Endodermal cell (in vitro differentiated cells): ENCODE results near the gene RNF32. TPM values are rescaled to one million over a fixed set of nuclear protein-coding genes. Genes with fewer than 3 reads are reported as not detected.
"Not testable (repeated sequence)": the region's sequence is repeated elsewhere in the genome, so short reads cannot be mapped to it uniquely, and the experiment has no call there.

ENCODE experiments used
- DNase-seq: peaks from one replicate; pipeline ENCODE4 v3.0.0-alpha.2; 2017
- H3K27ac ChIP-seq: 2 replicates; pipeline ENCODE4 v1.5.1; 2013; ENCODE audit warnings: mild to moderate bottlenecking, low read depth, low read length, moderate library complexity
- H3K27me3 ChIP-seq: 2 replicates; pipeline ENCODE4 v1.6.1; 2013; ENCODE audit warnings: mild to moderate bottlenecking, low read length, moderate library complexity; ENCODE audit not compliant: insufficient read depth, control insufficient read depth, poor library complexity, severe bottlenecking
- H3K36me3 ChIP-seq: 2 replicates; pipeline ENCODE4 v1.7.0; 2013; ENCODE audit warnings: mild to moderate bottlenecking, low read length, moderate library complexity; ENCODE audit not compliant: control insufficient read depth, insufficient read depth
- H3K4me1 ChIP-seq: one replicate; pipeline ENCODE4 v1.7.0; 2013; ENCODE audit warnings: low read length; ENCODE audit not compliant: control insufficient read depth, insufficient read depth
- H3K4me3 ChIP-seq: 2 replicates; pipeline ENCODE4 v1.5.1; 2013; ENCODE audit warnings: mild to moderate bottlenecking, low read length, moderate library complexity
- H3K9ac ChIP-seq: 2 replicates; pipeline ENCODE4 v1.6.1; 2013; ENCODE audit warnings: mild to moderate bottlenecking, low read length, moderate library complexity; ENCODE audit not compliant: poor library complexity, severe bottlenecking; ENCODE audit errors: extremely low read depth
- H3K9me3 ChIP-seq: 2 replicates; pipeline ENCODE4 v1.6.1; 2013; ENCODE audit warnings: mild to moderate bottlenecking, low read length, moderate library complexity; ENCODE audit not compliant: control insufficient read depth
- H3K27ac Mint-ChIP-seq: 2 replicates; pipeline ENCODE4 v1.8.0; 2020; ENCODE audit warnings: mixed read lengths
- H3K27me3 Mint-ChIP-seq: 2 replicates; pipeline ENCODE4 v1.8.0; 2021; ENCODE audit warnings: mild to moderate bottlenecking, mixed read lengths; ENCODE audit not compliant: insufficient read depth
- H3K36me3 Mint-ChIP-seq: 2 replicates; pipeline ENCODE4 v1.8.0; 2020; ENCODE audit warnings: low read depth, mixed read lengths
- H3K4me1 Mint-ChIP-seq: 2 replicates; pipeline ENCODE4 v1.8.0; 2020; ENCODE audit warnings: mixed read lengths
- H3K4me3 Mint-ChIP-seq: 2 replicates; pipeline ENCODE4 v1.8.0; 2020; ENCODE audit warnings: mild to moderate bottlenecking, moderate library complexity, mixed read lengths
- H3K9me3 Mint-ChIP-seq: 2 replicates; pipeline ENCODE4 v1.8.0; 2020; ENCODE audit warnings: mild to moderate bottlenecking, mixed read lengths
- WGBS, 2 experiments: methylation state at CpG; one replicate each; pipeline versions ENCODE4 v1.1.5 to v1.1.7; 2013; ENCODE audit warnings: missing lambda C conversion rate in 2 of 2, mixed read lengths in 1 of 2; ENCODE audit not compliant: insufficient coverage in 1 of 2, insufficient read length in 1 of 2; 5-methylcytosine and 5-hydroxymethylcytosine counted together
- total RNA-seq, 2 donors: library from RNA; stranded (reverse); fragmentation: NEBNext Ultra II Directional in 1 of 2; extraction: Animal tissue kit (Norgen Biotek cat#: 25700) in 1 of 2; gene quantifications; 2 replicates in 1 of 2; 3 replicates in 1 of 2; pipeline ENCODE4 v1.2.1, GENCODE V29; 2021
- TF ChIP-seq, protein P1 (sequence below): fragments of 200-600 bp; sonication (generic); conservative IDR thresholded peaks from 2 replicates; pipeline ENCODE4 v1.5.0; 2021; ENCODE audit warnings: antibody characterized with exemption, mild to moderate bottlenecking

Gene RNF32
- total RNA-seq, 2 donors from 2014 or later, result 1.1 to 2.5 TPM

DNA sequence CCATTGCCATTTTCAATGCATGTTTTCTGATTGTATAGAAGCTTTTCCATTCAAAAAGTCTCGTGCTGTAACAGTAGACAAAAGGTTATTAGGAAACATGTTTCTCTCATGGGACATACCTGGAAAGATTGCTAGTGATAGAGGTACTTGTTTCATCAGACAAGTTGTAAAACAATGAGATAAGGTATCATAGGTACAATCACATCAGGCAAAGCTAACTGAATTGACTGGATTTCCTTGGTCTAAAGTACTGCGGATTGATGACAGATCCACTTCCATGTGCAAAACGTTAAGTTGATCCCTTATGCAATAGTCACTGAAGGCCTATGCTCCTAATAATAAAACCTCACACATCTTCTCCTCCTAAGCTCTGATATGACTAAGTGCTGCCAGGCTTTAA lies 6.5 kb upstream of the RNF32 start:
- H3K9ac ChIP-seq, result no peak overlapping the region
- no peak for DNase-seq
- no peaks in the 10 kb centered on the region for H3K27me3 ChIP-seq
- no peaks in the 10 kb centered on the region for H3K4me1 ChIP-seq
- no peak overlapping the region for H3K27ac ChIP-seq
- no peaks in the 10 kb centered on the region for H3K36me3 ChIP-seq
- H3K4me3 Mint-ChIP-seq, result no peak overlapping the region
- H3K9me3 ChIP-seq, result peaks cover 14% of the 10 kb centered on the region
- no peak overlapping the region for H3K4me3 ChIP-seq
- peaks cover 20% of the 10 kb centered on the region for H3K9me3 Mint-ChIP-seq
- H3K4me1 Mint-ChIP-seq, result no peaks in the 10 kb centered on the region
- H3K36me3 Mint-ChIP-seq, result peaks cover 8% of the 10 kb centered on the region
- no peak overlapping the region for H3K27ac Mint-ChIP-seq
- WGBS, 2 experiments, result 88 to 91% methylated on average over 3 of the region's 3 CpGs
- H3K27me3 Mint-ChIP-seq, result no peaks in the 10 kb centered on the region
- TF ChIP-seq, protein P1, sequence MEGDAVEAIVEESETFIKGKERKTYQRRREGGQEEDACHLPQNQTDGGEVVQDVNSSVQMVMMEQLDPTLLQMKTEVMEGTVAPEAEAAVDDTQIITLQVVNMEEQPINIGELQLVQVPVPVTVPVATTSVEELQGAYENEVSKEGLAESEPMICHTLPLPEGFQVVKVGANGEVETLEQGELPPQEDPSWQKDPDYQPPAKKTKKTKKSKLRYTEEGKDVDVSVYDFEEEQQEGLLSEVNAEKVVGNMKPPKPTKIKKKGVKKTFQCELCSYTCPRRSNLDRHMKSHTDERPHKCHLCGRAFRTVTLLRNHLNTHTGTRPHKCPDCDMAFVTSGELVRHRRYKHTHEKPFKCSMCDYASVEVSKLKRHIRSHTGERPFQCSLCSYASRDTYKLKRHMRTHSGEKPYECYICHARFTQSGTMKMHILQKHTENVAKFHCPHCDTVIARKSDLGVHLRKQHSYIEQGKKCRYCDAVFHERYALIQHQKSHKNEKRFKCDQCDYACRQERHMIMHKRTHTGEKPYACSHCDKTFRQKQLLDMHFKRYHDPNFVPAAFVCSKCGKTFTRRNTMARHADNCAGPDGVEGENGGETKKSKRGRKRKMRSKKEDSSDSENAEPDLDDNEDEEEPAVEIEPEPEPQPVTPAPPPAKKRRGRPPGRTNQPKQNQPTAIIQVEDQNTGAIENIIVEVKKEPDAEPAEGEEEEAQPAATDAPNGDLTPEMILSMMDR, result no peak

DNA sequence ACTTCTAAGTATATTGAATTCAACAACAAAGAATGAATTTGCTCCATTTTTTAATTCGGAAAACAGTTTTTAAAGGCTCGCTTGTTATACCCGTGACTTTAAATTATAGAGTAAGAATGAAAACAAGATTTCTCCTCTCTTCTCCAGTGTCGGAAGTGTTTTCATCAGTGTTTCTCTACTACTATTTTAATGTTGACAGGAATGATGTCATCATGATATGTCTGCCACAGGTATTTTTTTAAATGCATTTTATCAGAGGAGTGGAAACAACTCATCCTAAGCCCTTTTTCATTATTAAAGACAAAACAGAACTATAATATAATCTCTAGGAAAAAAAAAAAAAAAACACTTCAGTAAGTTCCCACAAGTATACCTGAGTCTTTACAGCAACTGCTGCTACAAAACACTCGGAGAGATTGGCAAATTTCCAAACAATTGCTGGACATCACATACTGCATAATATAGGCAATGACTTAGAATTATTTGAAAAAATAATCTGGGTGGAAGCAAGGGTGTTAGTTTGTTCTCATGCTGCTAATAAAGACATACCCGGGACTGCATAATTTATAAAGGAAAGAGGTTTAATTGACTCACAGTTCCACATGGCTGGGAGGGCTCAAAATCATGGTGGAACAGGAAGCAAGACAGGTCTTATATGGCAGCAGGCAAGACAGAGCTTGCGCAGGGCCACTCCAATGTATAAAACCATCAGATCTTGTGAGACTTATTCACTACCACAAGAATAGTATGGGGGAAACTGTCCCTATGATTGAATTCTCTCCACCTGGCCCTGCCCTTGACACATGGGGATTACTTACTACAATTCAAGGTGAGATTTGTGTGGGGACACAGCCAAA lies 4.8 kb upstream of the RNF32 start:
- Histone ChIP-seq H3K27me3 (no peaks in the 10 kb centered on the region), H3K27ac (no peak overlapping the region), H3K36me3 (no peaks in the 10 kb centered on the region), H3K4me3 (no peak overlapping the region), H3K4me1 (no peaks in the 10 kb centered on the region), H3K9ac (no peak overlapping the region), H3K9me3 (no peaks in the 10 kb centered on the region)
- DNase-seq, result no peak
- Mint-ChIP-seq H3K36me3 (peaks cover 7% of the 10 kb centered on the region), H3K9me3 (peaks cover 12% of the 10 kb centered on the region), H3K4me3 (no peak overlapping the region), H3K4me1 (no peaks in the 10 kb centered on the region), H3K27me3 (peaks cover 7% of the 10 kb centered on the region), H3K27ac (no peak overlapping the region)
- WGBS, 2 experiments, result 90 to 93% methylated on average over 4 to 7 of the region's 7 CpGs
- TF ChIP-seq, protein P1, result no peak

DNA sequence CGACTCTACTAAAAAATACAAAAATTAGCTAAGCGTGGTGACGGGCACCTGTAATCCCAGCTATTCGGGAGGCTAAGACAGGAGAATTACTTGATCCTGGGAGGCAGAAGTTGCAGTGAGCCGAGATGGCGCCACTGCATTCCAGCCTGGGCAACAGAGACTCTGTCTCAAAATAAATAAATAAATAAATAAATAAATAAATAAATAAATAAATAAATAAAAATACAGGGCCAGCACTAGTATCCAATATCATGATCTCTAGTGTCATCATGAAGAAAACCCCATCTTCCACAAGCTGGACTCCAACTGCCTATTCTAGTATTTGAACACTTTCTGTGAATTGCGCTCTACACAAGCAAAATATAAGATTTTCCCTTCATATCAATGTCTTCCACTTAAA lies 3.5 kb upstream of the RNF32 start:
- not testable (repeated sequence) for H3K4me3 Mint-ChIP-seq, H3K27ac Mint-ChIP-seq, H3K36me3 Mint-ChIP-seq

More for the DNA sequence above, 3.5 kb upstream of the RNF32 start:
- not testable (repeated sequence) for H3K4me1 ChIP-seq, H3K4me3 ChIP-seq, H3K4me1 Mint-ChIP-seq, H3K27me3 Mint-ChIP-seq, H3K9ac ChIP-seq, H3K36me3 ChIP-seq, H3K9me3 ChIP-seq, H3K27ac ChIP-seq, H3K27me3 ChIP-seq, DNase-seq
- peaks cover 11% of the 10 kb centered on the region for H3K9me3 Mint-ChIP-seq
- 92 to 97% methylated on average over 4 to 7 of the region's 7 CpGs for WGBS, 2 experiments
